Left forelimb (tissue), 1 donor: ENCODE measurements around the gene PYGB.
"Not testable (repeated sequence)": the region's sequence is repeated elsewhere in the genome, so short reads cannot be mapped to it uniquely, and the experiment has no call there.

Experiments used
- DNase-seq: peaks from one replicate; pipeline ENCODE4 v3.0.0-alpha.2; 2018; ENCODE audit warnings: low spot score

PYGB gene

GRCh38 chr20:25230166-25230831, 17.6 kb upstream of the PYGB start:
- DNase-seq = no peak

- no peak for DNase-seq
Observed at GRCh38 chr20:25233016-25233772, 14.7 kb upstream of the PYGB start.

GRCh38 chr20:25234009-25234849, 13.7 kb upstream of the PYGB start:
- DNase-seq = not testable (repeated sequence)

- DNase-seq = no peak
Observed at GRCh38 chr20:25236450-25237304, 11.2 kb upstream of the PYGB start.

- DNase-seq = no peak
Observed at GRCh38 chr20:25237610-25238318, 10.1 kb upstream of the PYGB start.

GRCh38 chr20:25238319-25239037, 9.4 kb upstream of the PYGB start:
- DNase-seq = no peak

- no peak for DNase-seq
Observed at GRCh38 chr20:25239387-25240370, 8.2 kb upstream of the PYGB start.

- not testable (repeated sequence) for DNase-seq
Observed at GRCh38 chr20:25240851-25241658, 6.8 kb upstream of the PYGB start.

- DNase-seq = not testable (repeated sequence)
Observed at GRCh38 chr20:25241659-25241955, 6.3 kb upstream of the PYGB start.

- no peak for DNase-seq
Observed at GRCh38 chr20:25242231-25242630, 5.7 kb upstream of the PYGB start.

GRCh38 chr20:25243416-25243979, 4.4 kb upstream of the PYGB start:
- DNase-seq = no peak

GRCh38 chr20:25244976-25245375, 2.9 kb upstream of the PYGB start:
- no peak for DNase-seq

- DNase-seq = no peak
Observed at GRCh38 chr20:25245461-25245860, 2.4 kb upstream of the PYGB start.

GRCh38 chr20:25246182-25246999, 1.5 kb upstream of the PYGB start:
- no peak for DNase-seq

GRCh38 chr20:25247000-25247517, 826 bp upstream of the PYGB start:
- no peak for DNase-seq

- DNase-seq = no peak
Observed at GRCh38 chr20:25247518-25247955, 348 bp upstream of the PYGB start.

GRCh38 chr20:25248786-25249172, 894 bp downstream of the PYGB start:
- no peak for DNase-seq
